A673 (cell line): ENCODE results near the gene VRTN.

Experiments
- CTCF ChIP-seq: fragments of 300-800, 200-600 bp; sonication (generic); conservative IDR thresholded peaks from 2 replicates; pipeline ENCODE4 v1.5.1; 2017; ENCODE audit warnings: low read depth, mild to moderate bottlenecking, antibody characterized with exemption, low read length, moderate library complexity, mixed read lengths
- EZH2 ChIP-seq: fragments of 200-600 bp; sonication (generic); IDR thresholded peaks from 2 replicates; pipeline ENCODE4 v1.6.1; 2017; ENCODE audit warnings: borderline replicate concordance, low read depth, mild to moderate bottlenecking, mixed read lengths, antibody characterized with exemption, low read length; ENCODE audit not compliant: poor library complexity, severe bottlenecking

GRCh38 chr14:74380172-74380571, 31.9 kb downstream of the VRTN start:
- no peak for TF ChIP-seq CTCF
- no peak for TF ChIP-seq EZH2
